HG03039 (cell line): Measurements from ENCODE around the gene NFATC4.

Source experiments
- ATAC-seq: cut with Tn5 transposase; IDR thresholded peaks from one replicate; pipeline ENCODE4 v1.9.1; 2021; ENCODE audit warnings: mild to moderate bottlenecking, moderate library complexity; ENCODE audit not compliant: unreplicated experiment

NFATC4 gene

GRCh38 chr14:24427537-24428508 lies 59.8 kb downstream of the NFATC4 start:
- ATAC-seq = no peak

- ATAC-seq = no peak
Measured at GRCh38 chr14:24428628-24429394, 60.8 kb downstream of the NFATC4 start.
